AG09309 (cell line): Measurements from ENCODE around the gene KL.

Source experiments
- DNase-seq: peaks from one replicate; pipeline ENCODE4 v3.0.0-alpha.2; 2010; ENCODE audit warnings: low read depth
- H3K4me3 ChIP-seq: 2 replicates; pipeline ENCODE4 v1.5.1; 2011; ENCODE audit warnings: mild to moderate bottlenecking, low read depth, low read length, moderate library complexity; ENCODE audit not compliant: control insufficient read depth
- TF ChIP-seq, protein P1 (sequence below): IDR thresholded peaks from 2 replicates; pipeline ENCODE4 v1.5.1; 2011; ENCODE audit warnings: mild to moderate bottlenecking, low read depth, low read length, inconsistent platforms; ENCODE audit not compliant: insufficient read depth, control insufficient read depth; ENCODE audit errors: missing control alignments

Gene KL

DNA sequence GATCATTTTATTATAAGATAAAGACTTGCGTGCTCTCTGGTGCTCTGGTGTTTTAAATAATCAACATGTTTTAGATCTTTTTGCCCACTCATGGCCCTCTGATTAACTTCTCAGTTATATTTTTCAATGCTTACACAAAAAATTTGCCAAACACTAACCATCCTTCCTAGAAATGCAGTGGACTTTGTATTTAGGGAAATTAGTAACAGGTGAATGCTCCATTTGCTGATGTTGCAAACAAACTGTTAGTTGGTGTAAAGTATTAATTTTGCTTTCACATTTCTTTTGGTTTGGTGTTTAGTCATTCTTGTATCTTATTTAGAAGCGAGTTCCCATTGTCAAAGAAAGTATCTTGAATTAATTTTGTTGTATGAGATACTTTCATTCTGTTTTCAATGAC lies 2.7 kb downstream of the KL start:
- DNase-seq: no peak
- TF ChIP-seq, protein P1, sequence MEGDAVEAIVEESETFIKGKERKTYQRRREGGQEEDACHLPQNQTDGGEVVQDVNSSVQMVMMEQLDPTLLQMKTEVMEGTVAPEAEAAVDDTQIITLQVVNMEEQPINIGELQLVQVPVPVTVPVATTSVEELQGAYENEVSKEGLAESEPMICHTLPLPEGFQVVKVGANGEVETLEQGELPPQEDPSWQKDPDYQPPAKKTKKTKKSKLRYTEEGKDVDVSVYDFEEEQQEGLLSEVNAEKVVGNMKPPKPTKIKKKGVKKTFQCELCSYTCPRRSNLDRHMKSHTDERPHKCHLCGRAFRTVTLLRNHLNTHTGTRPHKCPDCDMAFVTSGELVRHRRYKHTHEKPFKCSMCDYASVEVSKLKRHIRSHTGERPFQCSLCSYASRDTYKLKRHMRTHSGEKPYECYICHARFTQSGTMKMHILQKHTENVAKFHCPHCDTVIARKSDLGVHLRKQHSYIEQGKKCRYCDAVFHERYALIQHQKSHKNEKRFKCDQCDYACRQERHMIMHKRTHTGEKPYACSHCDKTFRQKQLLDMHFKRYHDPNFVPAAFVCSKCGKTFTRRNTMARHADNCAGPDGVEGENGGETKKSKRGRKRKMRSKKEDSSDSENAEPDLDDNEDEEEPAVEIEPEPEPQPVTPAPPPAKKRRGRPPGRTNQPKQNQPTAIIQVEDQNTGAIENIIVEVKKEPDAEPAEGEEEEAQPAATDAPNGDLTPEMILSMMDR: no peak

GRCh38 chr13:33022986-33023385 lies 6.8 kb downstream of the KL start:
- TF ChIP-seq, protein P1: no peak
- no peak for DNase-seq
- no peak overlapping the region for H3K4me3 ChIP-seq

More for the DNA sequence above, 2.7 kb downstream of the KL start:
- no peak overlapping the region for H3K4me3 ChIP-seq

GRCh38 chr13:33025220-33025744 lies 9.1 kb downstream of the KL start:
- no peak for DNase-seq
- H3K4me3 ChIP-seq: no peak overlapping the region
- TF ChIP-seq, protein P1: no peak

GRCh38 chr13:33026489-33027152 lies 10.4 kb downstream of the KL start:
- TF ChIP-seq, protein P1: peak; percentile 10
- DNase-seq: no peak
- H3K4me3 ChIP-seq: no peak overlapping the region

DNA sequence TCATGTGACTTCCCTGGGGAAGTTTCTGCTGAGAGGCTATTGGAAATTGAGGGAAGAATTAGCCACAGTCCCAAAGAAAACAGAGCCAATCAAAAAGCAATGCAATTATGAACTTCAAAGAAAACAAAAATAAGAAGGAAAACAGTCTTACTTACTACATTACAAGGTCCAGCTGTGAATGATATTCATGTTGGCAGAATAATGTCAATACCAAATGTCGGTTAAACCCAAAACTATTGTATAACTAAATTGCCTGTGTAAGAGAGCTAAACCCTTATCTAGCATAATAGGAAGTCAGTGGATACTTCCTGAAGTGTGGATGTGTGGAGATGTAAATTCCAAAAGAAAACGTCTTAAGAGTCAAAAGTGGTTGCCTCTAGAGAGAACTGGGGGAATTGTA lies 12.4 kb downstream of the KL start:
- H3K4me3 ChIP-seq: no peak overlapping the region
- DNase-seq: no peak
- TF ChIP-seq, protein P1: no peak

- TF ChIP-seq, protein P1: no peak
- no peak overlapping the region for H3K4me3 ChIP-seq
- DNase-seq: no peak
These were observed 15.1 kb downstream of the KL start for GRCh38 chr13:33031277-33031676.
